Activated B cell treated with CpG ODN at 0.5 μM for 24 hours (primary cell): ENCODE measurements around the gene CNTFR. TPM values are rescaled to one million over a fixed set of nuclear protein-coding genes. Genes with fewer than 3 reads are reported as not detected.

Source experiments
- ATAC-seq: fragments of 200-7000 bp; cut with Tn5 transposase; one replicate; pipeline ENCODE4 v1.10.0; 2021; ENCODE audit warnings: low read depth, mild to moderate bottlenecking, moderate library complexity
- CTCF ChIA-PET: fragments of 350-600 bp; sonication (Branson Sonifier 250); formaldehyde crosslinking; loops from one replicate; lab custom pipeline; 2021; ENCODE audit warnings: antibody characterized with exemption; lab: Charles Lee
- POLR2A ChIA-PET: fragments of 350-600 bp; sonication (Branson Sonifier 250); formaldehyde crosslinking; loops from one replicate; lab custom pipeline; 2021; ENCODE audit warnings: antibody characterized with exemption; lab: Charles Lee
- DNase-seq: peaks from one replicate; pipeline ENCODE4 v3.0.0; 2022
- H3K27ac Mint-ChIP-seq: one replicate; pipeline ENCODE4 v1.8.0; 2020; ENCODE audit warnings: mixed read lengths
- H3K27me3 Mint-ChIP-seq: one replicate; pipeline ENCODE4 v1.8.0; 2021; ENCODE audit warnings: mixed read lengths
- H3K36me3 Mint-ChIP-seq: one replicate; pipeline ENCODE4 v1.8.0; 2021; ENCODE audit warnings: low read depth, mixed read lengths
- H3K4me1 Mint-ChIP-seq: one replicate; pipeline ENCODE4 v1.8.0; 2021; ENCODE audit warnings: mixed read lengths
- H3K4me3 Mint-ChIP-seq: one replicate; pipeline ENCODE4 v1.8.0; 2020; ENCODE audit warnings: mild to moderate bottlenecking, mixed read lengths
- H3K9me3 Mint-ChIP-seq: one replicate; pipeline ENCODE4 v1.8.0; 2020; ENCODE audit warnings: mixed read lengths
- CTCF ChIP-seq: fragments of 200-600 bp; IDR thresholded peaks from one replicate; pipeline ENCODE4 v1.8.0; 2022; ENCODE audit warnings: antibody characterized with exemption, mild to moderate bottlenecking
- intact Hi-C: fragments of 100-400 bp; cut with micrococcal nuclease; formaldehyde crosslinking; loops from one replicate; pipeline ENCODE4 v1.15.1; 2024
- total RNA-seq: library from RNA; stranded (reverse); gene quantifications from 2 replicates; pipeline ENCODE4 v1.2.3, GENCODE V29; 2022

Gene CNTFR
- total RNA-seq, 1 donor from 2014 or later = not detected

- H3K27ac Mint-ChIP-seq = no peak overlapping the region
- CTCF ChIA-PET = no interaction called here
- intact Hi-C loops = no loop called here
- H3K27me3 Mint-ChIP-seq = peaks cover 52% of the 10 kb centered on the region
- no peaks in the 10 kb centered on the region for H3K4me1 Mint-ChIP-seq
- TF ChIP-seq CTCF = no peak
- DNase-seq (no peak), ATAC-seq (no peak)
- H3K36me3 Mint-ChIP-seq = no peaks in the 10 kb centered on the region
- H3K9me3 Mint-ChIP-seq = no peaks in the 10 kb centered on the region
- POLR2A ChIA-PET = no interaction called here
- H3K4me3 Mint-ChIP-seq = no peak overlapping the region
These were observed 31.2 kb downstream of the CNTFR start for GRCh38 chr9:34558364-34558763.

GRCh38 chr9:34557426-34558321 is 31.9 kb downstream of the CNTFR start:
- Mint-ChIP-seq H3K36me3 (no peaks in the 10 kb centered on the region), H3K27me3 (peaks cover 52% of the 10 kb centered on the region), H3K9me3 (no peaks in the 10 kb centered on the region), H3K4me1 (no peaks in the 10 kb centered on the region), H3K4me3 (no peak overlapping the region), H3K27ac (no peak overlapping the region)
- ChIA-PET CTCF (no interaction called here), POLR2A (no interaction called here)
- ATAC-seq = no peak
- intact Hi-C loops = no loop called here
- DNase-seq = no peak
- no peak for TF ChIP-seq CTCF

GRCh38 chr9:34556949-34557348 is 32.6 kb downstream of the CNTFR start:
- Mint-ChIP-seq H3K4me1 (no peaks in the 10 kb centered on the region), H3K9me3 (no peaks in the 10 kb centered on the region)

DNA sequence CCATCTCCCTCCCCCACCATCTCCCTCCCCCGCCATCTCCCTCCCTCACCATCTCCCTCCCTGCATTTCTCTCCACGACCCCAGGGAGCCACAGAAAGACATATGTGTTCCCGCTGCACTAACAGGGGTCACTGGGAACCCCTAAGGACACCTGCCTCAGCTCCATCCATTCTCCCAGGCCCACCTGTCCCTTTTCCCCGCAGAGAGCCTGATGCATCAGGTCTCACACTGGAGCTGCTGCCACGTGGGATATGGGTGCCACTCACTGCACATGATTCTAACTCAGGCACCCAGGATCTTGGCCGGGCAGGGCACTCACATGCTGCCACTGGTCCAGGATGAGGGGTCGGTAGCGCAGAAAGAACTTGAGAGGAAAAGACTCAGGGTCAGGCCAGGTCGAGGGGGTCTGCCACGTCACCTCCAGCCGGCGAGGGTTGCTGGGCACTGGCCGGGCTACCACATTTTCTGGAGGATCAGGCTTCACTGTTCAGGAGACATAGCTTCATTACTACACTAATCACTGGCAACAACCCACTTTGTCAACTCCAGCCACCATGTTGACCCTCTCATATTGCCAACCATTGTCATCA is 33.5 kb downstream of the CNTFR start:
- CTCF ChIA-PET = interaction anchor here (1.2 kb wide), 1 partner anchor 55 kb away, joined by 3 read pairs; no protein-coding TSS in a partner anchor
- Mint-ChIP-seq H3K4me1 (no peaks in the 10 kb centered on the region), H3K27ac (no peak overlapping the region), H3K27me3 (peaks cover 56% of the 10 kb centered on the region), H3K9me3 (no peaks in the 10 kb centered on the region), H3K36me3 (no peaks in the 10 kb centered on the region), H3K4me3 (no peak overlapping the region)
- no peak for ATAC-seq
- POLR2A ChIA-PET = no interaction called here
- intact Hi-C loops = no loop called here
- no peak for DNase-seq
- TF ChIP-seq CTCF = no peak

More at GRCh38 chr9:34556949-34557348, 32.6 kb downstream of the CNTFR start:
- no peak overlapping the region for H3K27ac Mint-ChIP-seq
- CTCF ChIA-PET = no interaction called here
- no peaks in the 10 kb centered on the region for H3K36me3 Mint-ChIP-seq
- no peak for ATAC-seq
- H3K27me3 Mint-ChIP-seq = peaks cover 55% of the 10 kb centered on the region
- intact Hi-C loops = no loop called here
- H3K4me3 Mint-ChIP-seq = no peak overlapping the region
- DNase-seq = no peak
- no peak for TF ChIP-seq CTCF
- POLR2A ChIA-PET = no interaction called here

DNA sequence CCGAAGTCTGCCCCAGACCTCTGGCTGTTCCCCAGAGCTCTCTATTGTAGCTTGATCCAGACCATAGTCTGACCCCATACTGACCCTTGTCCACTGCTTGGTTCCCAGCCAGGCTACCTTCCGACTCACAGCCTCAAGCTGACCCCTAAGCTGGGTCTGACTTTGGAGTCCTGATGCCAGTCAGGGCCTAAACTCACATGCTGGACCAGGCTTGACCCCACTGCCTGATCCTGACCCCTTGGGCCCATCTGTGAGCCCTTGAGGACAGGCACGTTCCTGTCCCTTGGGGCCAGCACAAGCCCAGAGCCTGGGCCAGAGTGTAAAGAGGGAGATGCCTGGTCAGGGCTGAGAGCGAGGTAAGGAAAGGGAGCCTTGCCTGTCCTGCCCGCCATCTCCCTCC is 34.0 kb downstream of the CNTFR start:
- intact Hi-C loops = no loop called here
- DNase-seq (no peak), ATAC-seq (no peak)
- no peak overlapping the region for H3K4me3 Mint-ChIP-seq
- no peak overlapping the region for H3K27ac Mint-ChIP-seq
- TF ChIP-seq CTCF = no peak
- H3K9me3 Mint-ChIP-seq = no peaks in the 10 kb centered on the region
- CTCF ChIA-PET = interaction anchor here (1.2 kb wide), 1 partner anchor 55 kb away, joined by 3 read pairs; no protein-coding TSS in a partner anchor
- H3K4me1 Mint-ChIP-seq = no peaks in the 10 kb centered on the region
- POLR2A ChIA-PET = no interaction called here
- peaks cover 55% of the 10 kb centered on the region for H3K27me3 Mint-ChIP-seq
- no peaks in the 10 kb centered on the region for H3K36me3 Mint-ChIP-seq
